Activated CD8-positive, alpha-beta T cell treated with anti-CD3 and anti-CD28 coated beads, Interleukin-2, amount 10 ng/mL, durations not matched to agents 7 days and 5 days (primary cell): ENCODE data around the gene ALDH1B1. TPM values are rescaled to one million over a fixed set of nuclear protein-coding genes. Genes with fewer than 3 reads are reported as not detected.
"Not testable (repeated sequence)": the region's sequence is repeated elsewhere in the genome, so short reads cannot be mapped to it uniquely, and the experiment has no call there.

Source experiments
- ATAC-seq: fragments of 150-1000 bp; cut with Tn5 transposase; one replicate; pipeline ENCODE4 v1.10.0; 2021; ENCODE audit warnings: moderate library complexity
- CTCF ChIA-PET: fragments of 350-600 bp; sonication (Branson Sonifier 250); formaldehyde crosslinking; loops from one replicate; lab custom pipeline; 2021; ENCODE audit warnings: antibody characterized with exemption; lab: Charles Lee
- POLR2A ChIA-PET: fragments of 350-600 bp; sonication (Branson Sonifier 250); formaldehyde crosslinking; loops from one replicate; lab custom pipeline; 2021; ENCODE audit warnings: antibody characterized with exemption; lab: Charles Lee
- DNase-seq: peaks from one replicate; pipeline ENCODE4 v3.0.0-alpha.2; 2020
- H3K27ac Mint-ChIP-seq: one replicate; pipeline ENCODE4 v1.8.0; 2021; ENCODE audit warnings: mild to moderate bottlenecking, mixed read lengths
- H3K27me3 Mint-ChIP-seq: one replicate; pipeline ENCODE4 v1.8.0; 2021; ENCODE audit warnings: low read depth, mixed read lengths
- H3K36me3 Mint-ChIP-seq: one replicate; pipeline ENCODE4 v1.8.0; 2021; ENCODE audit warnings: low read depth, mixed read lengths
- H3K4me1 Mint-ChIP-seq: one replicate; pipeline ENCODE4 v1.8.0; 2021; ENCODE audit warnings: low read depth, mixed read lengths
- H3K4me3 Mint-ChIP-seq: one replicate; pipeline ENCODE4 v1.8.0; 2021; ENCODE audit warnings: mild to moderate bottlenecking, mixed read lengths
- H3K9me3 Mint-ChIP-seq: one replicate; pipeline ENCODE4 v1.8.0; 2022; ENCODE audit warnings: mixed read lengths; ENCODE audit not compliant: insufficient read depth
- total RNA-seq, 2 experiments: library from RNA; stranded (reverse); gene quantifications; one replicate each; pipeline ENCODE4 v1.2.3, GENCODE V29; 2021

The ALDH1B1 gene
- total RNA-seq, 2 experiments from 2014 or later: 14.7 to 16.3 TPM

DNA sequence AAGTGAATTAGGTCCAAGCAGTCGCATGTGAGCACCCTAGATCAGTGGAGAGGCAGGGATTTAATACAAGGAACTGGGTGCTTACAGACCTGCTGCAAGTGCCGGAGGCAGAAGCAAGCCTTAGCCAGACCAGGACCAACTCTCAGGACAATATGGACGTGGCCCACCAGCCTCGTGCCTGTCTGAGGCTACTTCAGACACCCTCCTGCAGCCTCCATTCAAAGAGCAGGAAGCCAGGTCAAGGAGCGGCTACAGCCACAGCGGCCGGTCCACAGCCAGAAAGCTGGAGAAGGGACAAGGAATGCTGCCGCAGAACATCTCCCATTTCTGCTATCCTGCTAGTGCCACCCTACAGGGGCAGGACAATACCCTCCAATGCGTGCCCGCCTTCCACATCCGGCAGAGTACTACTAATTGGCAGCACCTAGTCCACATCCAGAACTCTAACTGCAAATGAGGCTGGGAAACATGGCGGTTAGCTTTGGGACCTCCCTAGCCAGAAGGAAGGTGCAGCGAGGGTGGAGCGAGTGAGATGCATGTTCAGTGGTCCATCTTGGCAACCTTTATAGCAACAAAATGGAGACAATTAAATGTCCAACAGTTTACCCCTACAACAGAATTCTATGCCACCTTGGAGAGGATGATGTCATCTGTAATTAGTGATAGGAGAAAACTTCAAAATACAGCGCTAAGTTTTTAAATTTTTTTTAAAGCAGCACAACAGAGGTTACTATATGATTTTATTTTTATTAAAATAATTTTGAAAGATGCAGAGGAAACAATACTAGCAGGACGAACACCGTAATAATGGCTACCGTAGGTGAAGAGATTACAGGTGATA lies 1.0 kb upstream of the ALDH1B1 start:
- CTCF ChIA-PET: no interaction called here
- no peak for ATAC-seq
- POLR2A ChIA-PET: interaction anchor here (0.6 kb wide), 1 partner anchor 619 kb away, joined by 3 read pairs; no protein-coding TSS in a partner anchor

GRCh38 chr9:38393128-38393796 lies 760 bp downstream of the ALDH1B1 start:
- Mint-ChIP-seq H3K9me3 (no peaks in the 10 kb centered on the region), H3K4me3 (peak overlapping the region; percentile 93), H3K27me3 (peaks cover 14% of the 10 kb centered on the region), H3K4me1 (peaks cover 16% of the 10 kb centered on the region), H3K36me3 (peaks cover 32% of the 10 kb centered on the region), H3K27ac (peak overlapping the region; percentile 86)
- ChIA-PET CTCF (interaction anchor here (0.7 to 1.5 kb wide), 3 partner anchors 24 to 480 kb away, joined by 3 to 7 read pairs (median 4); no protein-coding TSS in a partner anchor), POLR2A (interaction anchor here (0.7 kb wide), 1 partner anchor 482 kb away, joined by 4 read pairs; no protein-coding TSS in a partner anchor)
- ATAC-seq: no peak
- peak; percentile 25 for DNase-seq

More for the DNA sequence above, 1.0 kb upstream of the ALDH1B1 start:
- peak overlapping the region; percentile 93 for H3K4me3 Mint-ChIP-seq
- peaks cover 14% of the 10 kb centered on the region for H3K27me3 Mint-ChIP-seq
- no peaks in the 10 kb centered on the region for H3K9me3 Mint-ChIP-seq
- DNase-seq: no peak
- peaks cover 19% of the 10 kb centered on the region for H3K36me3 Mint-ChIP-seq
- H3K27ac Mint-ChIP-seq: no peak overlapping the region
- H3K4me1 Mint-ChIP-seq: peaks cover 16% of the 10 kb centered on the region

GRCh38 chr9:38394416-38394815 lies 1.9 kb downstream of the ALDH1B1 start:
- peaks cover 16% of the 10 kb centered on the region for H3K4me1 Mint-ChIP-seq
- no peak for ATAC-seq
- no peaks in the 10 kb centered on the region for H3K9me3 Mint-ChIP-seq
- H3K27me3 Mint-ChIP-seq: peaks cover 10% of the 10 kb centered on the region
- ChIA-PET POLR2A (interaction anchor here (0.6 kb wide), 1 partner anchor 458 kb away, joined by 3 read pairs; no protein-coding TSS in a partner anchor), CTCF (no interaction called here)
- no peak overlapping the region for H3K27ac Mint-ChIP-seq
- DNase-seq: no peak
- H3K36me3 Mint-ChIP-seq: peaks cover 32% of the 10 kb centered on the region
- no peak overlapping the region for H3K4me3 Mint-ChIP-seq

GRCh38 chr9:38395653-38396370 lies 3.3 kb downstream of the ALDH1B1 start:
- ATAC-seq (no peak), DNase-seq (no peak)
- Mint-ChIP-seq H3K4me3 (no peak overlapping the region), H3K4me1 (peaks cover 16% of the 10 kb centered on the region), H3K36me3 (peaks cover 32% of the 10 kb centered on the region), H3K27ac (no peak overlapping the region), H3K27me3 (peaks cover 3% of the 10 kb centered on the region), H3K9me3 (no peaks in the 10 kb centered on the region)
- POLR2A ChIA-PET: no interaction called here
- CTCF ChIA-PET: no interaction called here

GRCh38 chr9:38396371-38396671 lies 3.8 kb downstream of the ALDH1B1 start:
- Mint-ChIP-seq H3K36me3 (peaks cover 32% of the 10 kb centered on the region), H3K27ac (no peak overlapping the region), H3K4me1 (peaks cover 16% of the 10 kb centered on the region), H3K4me3 (no peak overlapping the region), H3K9me3 (no peaks in the 10 kb centered on the region), H3K27me3 (no peaks in the 10 kb centered on the region)
- DNase-seq (no peak), ATAC-seq (no peak)
- ChIA-PET CTCF (no interaction called here), POLR2A (no interaction called here)

GRCh38 chr9:38399191-38399590 lies 6.7 kb downstream of the ALDH1B1 start:
- DNase-seq, ATAC-seq, H3K27ac Mint-ChIP-seq, H3K9me3 Mint-ChIP-seq, H3K4me1 Mint-ChIP-seq, POLR2A ChIA-PET, H3K4me3 Mint-ChIP-seq, H3K27me3 Mint-ChIP-seq: not testable (repeated sequence)
- CTCF ChIA-PET: interaction anchor here (0.9 kb wide), 1 partner anchor 486 kb away, joined by 3 read pairs; no protein-coding TSS in a partner anchor
- H3K36me3 Mint-ChIP-seq: peaks cover 32% of the 10 kb centered on the region

- CTCF ChIA-PET: interaction anchor here (1.2 kb wide), 2 partner anchors 9 to 488 kb away, joined by 3 to 6 read pairs; partner anchors contain the start of gene ALDH1B1
- Mint-ChIP-seq H3K9me3 (no peaks in the 10 kb centered on the region), H3K27me3 (peaks cover 5% of the 10 kb centered on the region), H3K4me3 (no peak overlapping the region), H3K4me1 (no peaks in the 10 kb centered on the region), H3K36me3 (peaks cover 9% of the 10 kb centered on the region), H3K27ac (no peak overlapping the region)
- POLR2A ChIA-PET: no interaction called here
- DNase-seq (no peak), ATAC-seq (no peak)
These were observed 9.5 kb downstream of the ALDH1B1 start for GRCh38 chr9:38401994-38402393.

DNA sequence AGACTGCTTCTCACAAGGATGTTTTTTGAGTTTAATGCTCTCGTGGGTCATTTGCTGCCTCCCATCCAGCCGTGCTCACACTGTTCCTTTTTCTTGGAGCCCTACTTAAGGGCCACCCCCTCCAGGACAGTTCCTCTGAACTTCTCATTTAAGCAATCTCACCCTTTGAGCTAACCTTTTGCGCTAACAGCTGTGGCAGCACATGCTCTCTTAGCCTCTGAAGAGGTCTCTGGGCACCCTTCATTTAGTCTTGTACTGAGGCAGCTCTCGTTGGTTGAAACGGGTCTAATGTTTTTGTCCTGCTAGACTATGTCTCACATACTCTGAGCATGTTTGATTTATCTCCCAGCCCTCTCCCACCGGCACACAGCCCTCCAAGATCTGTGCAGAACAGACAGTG lies 11.8 kb downstream of the ALDH1B1 start:
- H3K36me3 Mint-ChIP-seq: no peaks in the 10 kb centered on the region
- no peak overlapping the region for H3K4me3 Mint-ChIP-seq

GRCh38 chr9:38405785-38406184 lies 13.3 kb downstream of the ALDH1B1 start:
- Mint-ChIP-seq H3K36me3 (no peaks in the 10 kb centered on the region), H3K4me3 (no peak overlapping the region), H3K4me1 (no peaks in the 10 kb centered on the region), H3K9me3 (no peaks in the 10 kb centered on the region), H3K27me3 (peaks cover 5% of the 10 kb centered on the region), H3K27ac (no peak overlapping the region)
- DNase-seq: no peak
- CTCF ChIA-PET: no interaction called here
- ATAC-seq: no peak
- POLR2A ChIA-PET: no interaction called here

More for the DNA sequence above, 11.8 kb downstream of the ALDH1B1 start:
- Mint-ChIP-seq H3K27me3 (peaks cover 5% of the 10 kb centered on the region), H3K27ac (no peak overlapping the region), H3K4me1 (no peaks in the 10 kb centered on the region), H3K9me3 (no peaks in the 10 kb centered on the region)
- CTCF ChIA-PET: interaction anchor here (1.3 kb wide), 1 partner anchor 12 kb away, joined by 3 read pairs; no protein-coding TSS in a partner anchor
- POLR2A ChIA-PET: no interaction called here
- no peak for ATAC-seq
- no peak for DNase-seq

DNA sequence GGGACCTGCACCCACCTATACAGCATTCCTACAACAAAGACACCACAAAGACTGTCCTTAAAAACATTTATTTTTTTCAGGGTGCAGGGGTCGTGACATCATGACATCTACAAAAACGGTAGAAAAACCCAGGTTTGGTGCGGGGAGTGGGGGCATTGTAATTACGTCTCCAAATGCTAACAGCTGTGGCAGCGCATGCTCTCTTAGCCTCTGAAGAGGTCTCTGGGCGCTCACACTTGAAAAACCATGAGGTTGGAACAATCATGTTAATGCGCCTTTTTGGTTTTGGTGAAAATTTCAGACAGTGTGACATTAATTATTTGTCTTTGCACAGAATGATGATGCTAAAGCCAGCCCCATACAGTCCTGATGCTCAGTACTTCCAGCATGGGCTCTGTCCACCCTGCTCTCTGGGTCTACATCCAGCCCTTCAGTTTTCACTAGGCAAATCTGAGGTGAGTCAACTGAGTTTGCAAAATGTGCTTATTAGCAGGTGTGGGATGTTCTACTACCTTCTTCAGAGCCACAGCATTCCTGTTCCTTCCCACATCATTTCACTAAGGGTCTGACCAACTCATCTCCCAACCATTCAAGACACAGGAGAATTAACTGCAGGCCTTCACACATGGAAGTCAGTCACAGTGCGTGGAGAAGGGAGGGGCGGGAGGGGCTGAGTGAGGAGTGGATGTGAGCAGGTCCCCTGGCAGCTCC lies 14.1 kb downstream of the ALDH1B1 start:
- Mint-ChIP-seq H3K36me3 (no peaks in the 10 kb centered on the region), H3K4me1 (no peaks in the 10 kb centered on the region), H3K4me3 (no peak overlapping the region), H3K9me3 (no peaks in the 10 kb centered on the region), H3K27ac (no peak overlapping the region), H3K27me3 (peaks cover 7% of the 10 kb centered on the region)
- POLR2A ChIA-PET: no interaction called here
- CTCF ChIA-PET: interaction anchor here (2.2 kb wide), 1 partner anchor 10 kb away, joined by 6 read pairs; no protein-coding TSS in a partner anchor
- ATAC-seq (no peak), DNase-seq (no peak)

- H3K9me3 Mint-ChIP-seq: no peaks in the 10 kb centered on the region
- H3K4me3 Mint-ChIP-seq: no peak overlapping the region
- ChIA-PET POLR2A (no interaction called here), CTCF (interaction anchor here (2.2 kb wide), 1 partner anchor 8 kb away, joined by 6 read pairs; no protein-coding TSS in a partner anchor)
- no peaks in the 10 kb centered on the region for H3K36me3 Mint-ChIP-seq
- ATAC-seq (no peak), DNase-seq (no peak)
- H3K4me1 Mint-ChIP-seq: no peaks in the 10 kb centered on the region
- H3K27ac Mint-ChIP-seq: no peak overlapping the region
- peaks cover 10% of the 10 kb centered on the region for H3K27me3 Mint-ChIP-seq
These were observed 16.2 kb downstream of the ALDH1B1 start for GRCh38 chr9:38408719-38409118.
